ENCODE measurements around the gene BTBD9. TPM values are rescaled to one million over a fixed set of nuclear protein-coding genes. Genes with fewer than 3 reads are reported as not detected.

The BTBD9 gene
- total RNA-seq, 4 donors from 2014 or later: 10.6 to 16.6 (median 15.1) TPM

GRCh38 chr6:38503032-38503773 is 136.5 kb downstream of the BTBD9 start:
- TF ChIP-seq POLR2A (IDR thresholded peaks at IDR 0.05): no peak
- TF ChIP-seq, protein P1, sequence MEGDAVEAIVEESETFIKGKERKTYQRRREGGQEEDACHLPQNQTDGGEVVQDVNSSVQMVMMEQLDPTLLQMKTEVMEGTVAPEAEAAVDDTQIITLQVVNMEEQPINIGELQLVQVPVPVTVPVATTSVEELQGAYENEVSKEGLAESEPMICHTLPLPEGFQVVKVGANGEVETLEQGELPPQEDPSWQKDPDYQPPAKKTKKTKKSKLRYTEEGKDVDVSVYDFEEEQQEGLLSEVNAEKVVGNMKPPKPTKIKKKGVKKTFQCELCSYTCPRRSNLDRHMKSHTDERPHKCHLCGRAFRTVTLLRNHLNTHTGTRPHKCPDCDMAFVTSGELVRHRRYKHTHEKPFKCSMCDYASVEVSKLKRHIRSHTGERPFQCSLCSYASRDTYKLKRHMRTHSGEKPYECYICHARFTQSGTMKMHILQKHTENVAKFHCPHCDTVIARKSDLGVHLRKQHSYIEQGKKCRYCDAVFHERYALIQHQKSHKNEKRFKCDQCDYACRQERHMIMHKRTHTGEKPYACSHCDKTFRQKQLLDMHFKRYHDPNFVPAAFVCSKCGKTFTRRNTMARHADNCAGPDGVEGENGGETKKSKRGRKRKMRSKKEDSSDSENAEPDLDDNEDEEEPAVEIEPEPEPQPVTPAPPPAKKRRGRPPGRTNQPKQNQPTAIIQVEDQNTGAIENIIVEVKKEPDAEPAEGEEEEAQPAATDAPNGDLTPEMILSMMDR (IDR thresholded peaks at IDR 0.05): no peak
- no peak overlapping the region for H3K4me3 ChIP-seq (ENCODE audit: low read depth, poor library complexity, severe bottlenecking)
- intact Hi-C loops (cut with DNase I; ENCODE audit: low total_unique reads): no loop called here
- no peak for DNase-seq (ENCODE audit: low spot score in 2 of 2)
- WGBS, 2 donors: 96 to 98% methylated on average over 5 of the region's 5 CpGs

DNA sequence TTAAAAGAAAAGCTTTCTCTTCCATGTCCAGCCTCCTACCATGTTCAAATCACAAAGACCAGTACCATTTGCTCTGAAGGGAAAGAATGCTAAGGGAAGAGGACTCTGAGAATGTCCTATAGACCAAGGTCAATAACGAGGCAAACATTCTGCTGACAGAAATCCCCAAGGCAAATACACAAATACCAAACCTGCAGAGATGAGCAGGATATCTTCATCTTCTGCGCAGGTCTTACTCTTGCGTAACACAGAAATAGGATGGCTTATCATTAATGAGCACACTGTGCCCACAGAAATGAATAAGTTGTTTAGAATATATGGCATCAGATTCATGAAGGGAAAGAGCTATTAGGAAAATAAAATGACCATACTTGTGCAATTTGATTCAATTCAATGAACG is 137.3 kb downstream of the BTBD9 start:
- intact Hi-C loops (cut with DNase I; ENCODE audit: low total_unique reads): no loop called here
- no peak for DNase-seq (ENCODE audit: low spot score in 2 of 2)
- no peak for TF ChIP-seq POLR2A (IDR thresholded peaks at IDR 0.05)
- TF ChIP-seq, protein P1 (IDR thresholded peaks at IDR 0.05): no peak
- WGBS, 2 donors: 87 to 95% methylated on average over 4 of the region's 4 CpGs
- no peak overlapping the region for H3K4me3 ChIP-seq (ENCODE audit: low read depth, poor library complexity, severe bottlenecking)

DNA sequence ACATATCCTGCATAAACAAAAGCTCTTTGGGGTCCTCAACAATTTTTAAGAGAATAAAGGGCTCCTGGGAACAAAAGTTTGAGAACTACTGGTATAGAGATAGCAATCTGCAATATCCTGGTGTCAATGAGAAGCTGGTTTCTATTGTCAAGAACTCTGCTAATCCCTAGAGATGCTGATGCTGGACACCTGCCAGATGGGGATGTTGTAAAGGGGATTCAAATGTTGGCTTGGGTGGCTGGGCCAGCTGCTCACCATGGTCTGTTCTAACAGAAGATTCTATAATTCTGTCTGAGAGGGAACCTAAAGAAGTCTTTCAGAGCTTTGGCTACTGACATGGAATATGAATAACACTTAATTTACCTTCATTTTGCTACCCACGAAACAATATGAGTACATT is 137.8 kb downstream of the BTBD9 start:
- no peak overlapping the region for H3K4me3 ChIP-seq (ENCODE audit: low read depth, poor library complexity, severe bottlenecking)
- WGBS, 2 donors: 35 to 97% methylated on average over 1 of the region's 1 CpG
- TF ChIP-seq, protein P1 (IDR thresholded peaks at IDR 0.05): no peak
- no peak for TF ChIP-seq POLR2A (IDR thresholded peaks at IDR 0.05)
- no peak for DNase-seq (ENCODE audit: low spot score in 2 of 2)
- intact Hi-C loops (cut with DNase I; ENCODE audit: low total_unique reads): no loop called here

GRCh38 chr6:38499529-38500096 is 140.1 kb downstream of the BTBD9 start:
- H3K4me3 ChIP-seq (ENCODE audit: low read depth, poor library complexity, severe bottlenecking): no peak overlapping the region
- no peak for DNase-seq (ENCODE audit: low spot score in 2 of 2)
- TF ChIP-seq, protein P1 (IDR thresholded peaks at IDR 0.05): no peak
- no peak for TF ChIP-seq POLR2A (IDR thresholded peaks at IDR 0.05)
- WGBS, 2 donors: 65 to 71% methylated on average over 5 of the region's 5 CpGs
- intact Hi-C loops (cut with DNase I; ENCODE audit: low total_unique reads): loop anchor here (10.0 kb wide), 2 partner anchors 715 to 805 kb away; partner anchors contain the start of gene MDGA1

- intact Hi-C loops (cut with DNase I; ENCODE audit: low total_unique reads): loop anchor here (10.0 kb wide), 2 partner anchors 714 to 804 kb away; partner anchors contain the start of gene MDGA1
- DNase-seq (ENCODE audit: low spot score in 2 of 2): no peak
- H3K4me3 ChIP-seq (ENCODE audit: low read depth, poor library complexity, severe bottlenecking): no peak overlapping the region
- 51 to 56% methylated on average over 5 of the region's 5 CpGs for WGBS, 2 donors
- TF ChIP-seq, protein P1 (IDR thresholded peaks at IDR 0.05): no peak
- no peak for TF ChIP-seq POLR2A (IDR thresholded peaks at IDR 0.05)
Observed at GRCh38 chr6:38498805-38499445, 140.8 kb downstream of the BTBD9 start.

Data from lower leg skin (tissue), 4 donors.